Inferior parietal cortex (tissue), 1 donor: Measurements from ENCODE around the gene HMG20B.
"Not testable (repeated sequence)": the region's sequence is repeated elsewhere in the genome, so short reads cannot be mapped to it uniquely, and the experiment has no call there.

Source experiments
- DNase-seq: peaks from one replicate; pipeline ENCODE4 v3.0.0-alpha.2; 2016; ENCODE audit errors: extremely low spot score

HMG20B gene

GRCh38 chr19:3584036-3584802, 11.5 kb downstream of the HMG20B start:
- not testable (repeated sequence) for DNase-seq

GRCh38 chr19:3585301-3586126, 12.8 kb downstream of the HMG20B start, which contains the start of gene GIPC3:
Gene GIPC3 (plus strand): TSS chr19:3585478. CDS start chr19:3585598, 120 bp downstream.
- DNase-seq = no peak

GRCh38 chr19:3586127-3586626, 13.4 kb downstream of the HMG20B start:
- no peak for DNase-seq

- no peak for DNase-seq
Measured at GRCh38 chr19:3586707-3587346, 14.1 kb downstream of the HMG20B start.

GRCh38 chr19:3589439-3589838, 16.7 kb downstream of the HMG20B start:
- DNase-seq = no peak

GRCh38 chr19:3589949-3590348, 17.2 kb downstream of the HMG20B start:
- no peak for DNase-seq

- no peak for DNase-seq
Measured at GRCh38 chr19:3590991-3591659, 18.4 kb downstream of the HMG20B start.

GRCh38 chr19:3591876-3592613, 19.3 kb downstream of the HMG20B start:
- no peak for DNase-seq

GRCh38 chr19:3593156-3593555, 20.4 kb downstream of the HMG20B start:
- no peak for DNase-seq

GRCh38 chr19:3595521-3596061, 22.8 kb downstream of the HMG20B start:
- DNase-seq = no peak

- DNase-seq = no peak
Measured at GRCh38 chr19:3599776-3600187, 27.0 kb downstream of the HMG20B start.

- DNase-seq = no peak
Measured at GRCh38 chr19:3601021-3601420, 28.3 kb downstream of the HMG20B start.

- no peak for DNase-seq
Measured at GRCh38 chr19:3603121-3603811, 30.5 kb downstream of the HMG20B start.

GRCh38 chr19:3604227-3604986, 31.7 kb downstream of the HMG20B start:
- DNase-seq = no peak

GRCh38 chr19:3604987-3605343, 32.2 kb downstream of the HMG20B start:
- no peak for DNase-seq

- DNase-seq = no peak
Measured at GRCh38 chr19:3605361-3605760, 32.6 kb downstream of the HMG20B start.

- no peak for DNase-seq
Measured at GRCh38 chr19:3605770-3606169, 33.0 kb downstream of the HMG20B start.

- no peak for DNase-seq
Measured at GRCh38 chr19:3606174-3606689, 33.5 kb downstream of the HMG20B start.

- DNase-seq = no peak
Measured at GRCh38 chr19:3606690-3607289, 34.0 kb downstream of the HMG20B start, which contains the start of gene TBXA2R. Gene TBXA2R (minus strand): TSS chr19:3606875. CDS start chr19:3600634, 6,241 bp downstream.
